ENCODE results near the gene PFDN5. TPM values are rescaled to one million over a fixed set of nuclear protein-coding genes. Genes with fewer than 3 reads are reported as not detected.
"Not testable (repeated sequence)": the region's sequence is repeated elsewhere in the genome, so short reads cannot be mapped to it uniquely, and the experiment has no call there.

Gene PFDN5
- total and polyA plus RNA-seq, 10 of the 15 experiments (the other 5 are each of a cell fraction or from before 2014, with no cell fraction given): 300 to 1,596 (median 495) TPM

DNA sequence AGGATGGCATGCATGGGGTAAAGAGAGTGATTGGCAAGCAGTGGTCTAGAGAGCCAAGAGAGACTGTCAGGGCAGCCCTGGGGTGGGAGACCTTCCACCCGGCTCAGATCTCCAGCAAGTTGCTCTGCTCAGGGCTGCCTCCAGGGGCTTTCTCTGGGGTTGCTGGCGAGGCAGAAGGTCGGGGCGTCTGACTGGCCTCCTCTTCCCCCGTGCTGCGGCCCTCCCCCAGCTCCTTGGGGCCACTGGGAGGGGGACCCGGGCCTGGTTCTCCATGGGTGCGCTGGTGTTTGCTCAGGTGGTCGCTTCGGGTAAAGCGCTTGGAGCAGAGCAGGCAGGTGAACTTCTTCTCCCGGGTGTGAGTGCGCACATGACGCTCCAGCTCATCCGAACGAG, 32.7 kb downstream of the PFDN5 start:
- Histone ChIP-seq H2AFZ (ENCODE audit: control insufficient read depth, low read depth, low read length) (no peak overlapping the region), H3K9me3 (replicated peaks; ENCODE audit: control insufficient read depth, insufficient read depth, low read length) (no peaks in the 10 kb centered on the region), H3K4me2 (ENCODE audit: control insufficient read depth, insufficient read depth) (no peak overlapping the region), H3K36me3 (ENCODE audit: control insufficient read depth in 2 of 2, insufficient read depth in 2 of 2, low read length in 1 of 2) (no peaks in the 10 kb centered on the region), H3K4me1 (ENCODE audit: control insufficient read depth, insufficient read depth, low read length) (peaks cover 17% of the 10 kb centered on the region; the same call in 1 of the 2 replicates), H3K4me3 (no peak overlapping the region), H3K27ac (ENCODE audit: control insufficient read depth, insufficient read depth) (no peak overlapping the region), H3K9ac (ENCODE audit: control insufficient read depth, insufficient read depth, low read length) (no peak overlapping the region), H3K79me2 (ENCODE audit: control insufficient read depth, insufficient read depth, low read length) (no peaks in the 10 kb centered on the region), H4K20me1 (ENCODE audit: control insufficient read depth, insufficient read depth) (no peaks in the 10 kb centered on the region), H3K27me3 (replicated peaks in 1 of 2; ENCODE audit: control insufficient read depth in 2 of 2, insufficient read depth in 2 of 2, low read length in 1 of 2) (peaks cover 0 to 1% of the 10 kb centered on the region in 2 experiments; a peak in 2 of 4 replicates)
- POLR2A ChIA-PET: interaction anchor here (0.5 to 1.6 kb wide), 3 partner anchors 17 to 274 kb away, joined by 5 to 7 read pairs (median 6); no protein-coding TSS in a partner anchor
- no TSS peak for BruUV-seq (replicated peaks)
- intact Hi-C loops (cut with micrococcal nuclease; ENCODE audit: unreplicated experiment) (no loop called here), in situ Hi-C loops (cut with MboI) (no loop called here)
- no peak for DNase-seq (ENCODE audit: low read depth, low spot score)
- TF ChIP-seq NFIC (IDR thresholded peaks at IDR 0.05; ENCODE audit: low read depth, low read length) (no peak), WRNIP1 (IDR thresholded peaks at IDR 0.05; ENCODE audit: borderline replicate concordance, low read depth, low read length) (no peak)
- RAD21 ChIA-PET (ENCODE audit: unreplicated experiment): interaction anchor here (1.3 to 6.3 kb wide), 3 partner anchors 17 to 165 kb away, joined by 3 to 118 read pairs (median 30); no protein-coding TSS in a partner anchor
- no peak for ATAC-seq
- WGBS (ENCODE audit: insufficient coverage, insufficient replicate concordance, low lambda C conversion rate, missing lambda C conversion rate): 42% methylated on average over 16 of the region's 16 CpGs
- no peak for FAIRE-seq
- CTCF ChIA-PET: interaction anchor here (1.0 to 15.1 kb wide), 12 partner anchors 8 to 207 kb away, joined by 3 to 240 read pairs (median 6); partner anchors contain the start of genes AMHR2, SP1 and TARBP2
- SMC1A ChIA-PET (ENCODE audit: uncharacterized antibody, unreplicated experiment): interaction anchor here (2.7 to 9.8 kb wide), 2 partner anchors 17 to 24 kb away, joined by 12 to 123 read pairs; no protein-coding TSS in a partner anchor

DNA sequence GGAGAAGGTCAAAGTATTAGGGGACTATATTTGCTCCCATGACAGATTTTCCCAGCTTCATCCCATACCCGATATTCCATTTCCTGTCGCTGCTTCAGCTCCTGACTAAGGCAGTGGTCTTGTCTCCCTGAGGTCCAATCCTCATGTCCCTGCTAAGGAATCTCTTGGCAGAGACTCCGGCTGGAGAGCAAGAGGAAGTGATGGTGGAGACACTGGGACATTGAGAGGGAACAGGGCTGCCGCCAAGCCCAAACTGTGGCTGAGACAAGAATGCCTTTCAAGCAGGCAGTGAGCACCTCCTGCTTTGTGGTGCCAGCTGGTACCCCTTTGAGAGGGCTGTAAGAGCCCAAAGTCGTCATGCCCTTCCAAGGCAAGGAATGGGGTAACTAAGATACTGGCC, 35.3 kb downstream of the PFDN5 start:
- Histone ChIP-seq H3K4me3 (no peak overlapping the region), H3K79me2 (ENCODE audit: control insufficient read depth, insufficient read depth, low read length) (no peaks in the 10 kb centered on the region), H3K4me1 (ENCODE audit: control insufficient read depth, insufficient read depth, low read length) (peaks cover 6% of the 10 kb centered on the region; the same call in 1 of the 2 replicates), H3K9ac (ENCODE audit: control insufficient read depth, insufficient read depth, low read length) (no peak overlapping the region), H3K9me3 (replicated peaks; ENCODE audit: control insufficient read depth, insufficient read depth, low read length) (no peaks in the 10 kb centered on the region), H3K36me3 (ENCODE audit: control insufficient read depth in 2 of 2, insufficient read depth in 2 of 2, low read length in 1 of 2) (no peaks in the 10 kb centered on the region), H3K4me2 (ENCODE audit: control insufficient read depth, insufficient read depth) (no peak overlapping the region), H3K27ac (ENCODE audit: control insufficient read depth, insufficient read depth) (no peak overlapping the region), H2AFZ (ENCODE audit: control insufficient read depth, low read depth, low read length) (no peak overlapping the region), H3K27me3 (replicated peaks in 1 of 2; ENCODE audit: control insufficient read depth in 2 of 2, insufficient read depth in 2 of 2, low read length in 1 of 2) (peaks cover 0 to 1% of the 10 kb centered on the region in 2 experiments; a peak in 2 of 4 replicates), H4K20me1 (ENCODE audit: control insufficient read depth, insufficient read depth) (no peaks in the 10 kb centered on the region)
- ATAC-seq (no peak), FAIRE-seq (no peak), DNase-seq (ENCODE audit: low read depth, low spot score) (no peak)
- intact Hi-C loops (cut with micrococcal nuclease; ENCODE audit: unreplicated experiment) (no loop called here), in situ Hi-C loops (cut with MboI) (no loop called here)
- no TSS peak for BruUV-seq (replicated peaks)
- ChIA-PET POLR2A (interaction anchor here (0.6 to 1.5 kb wide), 5 partner anchors 9 to 411 kb away, joined by 3 to 5 read pairs (median 4); partner anchors contain the start of gene AAAS), RAD21 (ENCODE audit: unreplicated experiment) (interaction anchor here (3.8 kb wide), 1 partner anchor 14 kb away, joined by 14 read pairs; no protein-coding TSS in a partner anchor), CTCF (interaction anchor here (0.6 to 15.1 kb wide), 6 partner anchors 9 to 251 kb away, joined by 3 to 240 read pairs (median 3); partner anchors contain the start of genes AAAS and SPRYD3), SMC1A (ENCODE audit: uncharacterized antibody, unreplicated experiment) (interaction anchor here (1.2 to 1.5 kb wide), 2 partner anchors 14 to 49 kb away, joined by 3 to 9 read pairs; no protein-coding TSS in a partner anchor)
- TF ChIP-seq NFXL1 (IDR thresholded peaks at IDR 0.05; ENCODE audit: borderline replicate concordance): no peak
- no peak for TF ChIP-seq POU2F2 (IDR thresholded peaks at IDR 0.05; ENCODE audit: borderline replicate concordance, low read depth, low read length)
- no peak for TF ChIP-seq ATF7 (IDR thresholded peaks at IDR 0.05; ENCODE audit: low read depth)
- 46% methylated on average over 5 of the region's 5 CpGs for WGBS (ENCODE audit: insufficient coverage, insufficient replicate concordance, low lambda C conversion rate, missing lambda C conversion rate)

DNA sequence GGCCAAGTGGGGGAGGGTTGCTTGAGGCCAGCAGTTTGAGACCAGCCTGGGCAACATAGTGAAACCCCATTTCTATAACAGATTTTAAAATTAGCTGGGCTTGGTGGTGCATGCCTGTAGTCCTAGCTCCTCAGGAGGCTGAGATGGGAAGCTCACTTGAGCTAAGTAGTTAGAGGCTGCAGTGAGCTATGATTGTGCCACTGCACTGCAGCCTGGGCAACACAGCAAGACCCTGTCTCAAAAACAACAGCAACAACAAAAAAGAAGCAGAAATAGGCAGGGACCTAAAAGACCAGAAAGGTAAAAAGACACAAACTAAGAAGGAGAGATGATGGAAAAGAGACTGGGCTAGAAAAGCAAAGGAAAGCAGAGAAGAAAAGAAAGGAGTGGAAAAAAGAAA, 37.0 kb downstream of the PFDN5 start:
- H4K20me1 ChIP-seq (ENCODE audit: control insufficient read depth, insufficient read depth); FAIRE-seq; H3K4me1 ChIP-seq (ENCODE audit: control insufficient read depth, insufficient read depth, low read length); H3K27me3 ChIP-seq (replicated peaks in 1 of 2; ENCODE audit: control insufficient read depth in 2 of 2, insufficient read depth in 2 of 2, low read length in 1 of 2); H3K79me2 ChIP-seq (ENCODE audit: control insufficient read depth, insufficient read depth, low read length); H3K4me2 ChIP-seq (ENCODE audit: control insufficient read depth, insufficient read depth); DNase-seq (ENCODE audit: low read depth, low spot score); H3K9ac ChIP-seq (ENCODE audit: control insufficient read depth, insufficient read depth, low read length); H2AFZ ChIP-seq (ENCODE audit: control insufficient read depth, low read depth, low read length); intact Hi-C loops (cut with micrococcal nuclease; ENCODE audit: unreplicated experiment); POLR2A ChIA-PET; in situ Hi-C loops (cut with MboI); H3K9me3 ChIP-seq (replicated peaks; ENCODE audit: control insufficient read depth, insufficient read depth, low read length); H3K4me3 ChIP-seq; BruUV-seq (replicated peaks); ATAC-seq; H3K27ac ChIP-seq (ENCODE audit: control insufficient read depth, insufficient read depth); H3K36me3 ChIP-seq (ENCODE audit: control insufficient read depth in 2 of 2, insufficient read depth in 2 of 2, low read length in 1 of 2): not testable (repeated sequence)
- ChIA-PET SMC1A (ENCODE audit: uncharacterized antibody, unreplicated experiment) (interaction anchor here (1.1 to 1.3 kb wide), 2 partner anchors 13 to 89 kb away, joined by 3 to 6 read pairs; no protein-coding TSS in a partner anchor), RAD21 (ENCODE audit: unreplicated experiment) (interaction anchor here (3.8 kb wide), 1 partner anchor 12 kb away, joined by 14 read pairs; no protein-coding TSS in a partner anchor), CTCF (interaction anchor here (1.5 to 15.1 kb wide), 3 partner anchors 10 to 177 kb away, joined by 3 to 240 read pairs (median 30); partner anchors contain the start of gene AAAS)

Measured in GM12878 (cell line).